GM15510 (cell line): ENCODE data around the gene FAM180A.

Experiments used
- POLR2A ChIP-seq: IDR thresholded peaks from 3 replicates; pipeline ENCODE4 v1.6.1; 2011; ENCODE audit warnings: borderline replicate concordance; ENCODE audit not compliant: insufficient read length; ENCODE audit errors: extremely low read depth

FAM180A gene

GRCh38 chr7:135714534-135715009, 34.0 kb downstream of the FAM180A start:
- TF ChIP-seq POLR2A: no peak

GRCh38 chr7:135713836-135714470, 34.7 kb downstream of the FAM180A start:
- no peak for TF ChIP-seq POLR2A

- no peak for TF ChIP-seq POLR2A
Measured at GRCh38 chr7:135712796-135713195, 35.8 kb downstream of the FAM180A start.

DNA sequence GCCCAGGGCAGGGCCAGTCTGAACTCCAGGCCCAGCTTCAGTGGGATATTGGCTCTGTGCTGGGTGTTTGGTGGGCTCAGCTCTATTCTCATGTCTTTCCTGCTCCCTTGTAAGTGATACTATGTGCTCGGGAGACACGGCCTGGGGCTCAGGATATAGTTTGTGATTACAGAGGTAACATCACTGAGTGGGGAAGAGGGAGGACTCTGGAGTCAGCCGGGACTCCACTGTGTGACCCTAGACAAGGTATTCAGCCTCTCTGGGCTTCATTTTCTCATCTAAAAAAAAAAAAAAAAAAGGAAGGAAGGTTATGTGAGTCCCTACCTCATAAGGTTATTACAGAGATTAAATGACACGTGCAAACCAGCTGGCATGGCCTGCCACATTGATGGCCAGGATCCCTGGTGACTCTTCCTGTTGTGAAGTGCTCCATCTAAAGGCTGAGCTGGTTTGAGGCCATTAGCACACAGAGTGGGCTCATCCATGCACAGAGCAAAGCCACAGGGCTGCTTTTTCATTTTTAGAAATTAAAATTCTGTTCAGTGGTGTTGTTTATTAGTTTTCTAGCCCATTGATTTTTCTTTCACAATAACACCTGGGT, 36.3 kb downstream of the FAM180A start:
- no peak for TF ChIP-seq POLR2A

DNA sequence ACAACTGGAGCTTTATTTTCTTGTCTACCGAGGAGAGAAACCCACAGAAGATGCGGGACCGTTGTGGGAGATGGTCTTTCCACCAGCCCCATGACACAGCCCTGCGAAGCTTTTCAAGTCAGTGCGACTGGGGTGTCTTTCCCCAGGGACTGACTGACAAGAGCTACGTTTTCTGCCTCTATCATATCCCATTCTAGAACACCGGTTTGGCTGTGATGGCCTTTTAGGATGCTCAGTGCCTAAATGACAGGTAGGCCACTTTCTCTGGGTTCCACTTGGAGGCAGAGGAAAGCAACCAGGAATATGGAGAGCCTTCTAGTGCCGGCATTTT, 37.5 kb downstream of the FAM180A start:
- no peak for TF ChIP-seq POLR2A

GRCh38 chr7:135710417-135711138, 38.0 kb downstream of the FAM180A start:
- no peak for TF ChIP-seq POLR2A

DNA sequence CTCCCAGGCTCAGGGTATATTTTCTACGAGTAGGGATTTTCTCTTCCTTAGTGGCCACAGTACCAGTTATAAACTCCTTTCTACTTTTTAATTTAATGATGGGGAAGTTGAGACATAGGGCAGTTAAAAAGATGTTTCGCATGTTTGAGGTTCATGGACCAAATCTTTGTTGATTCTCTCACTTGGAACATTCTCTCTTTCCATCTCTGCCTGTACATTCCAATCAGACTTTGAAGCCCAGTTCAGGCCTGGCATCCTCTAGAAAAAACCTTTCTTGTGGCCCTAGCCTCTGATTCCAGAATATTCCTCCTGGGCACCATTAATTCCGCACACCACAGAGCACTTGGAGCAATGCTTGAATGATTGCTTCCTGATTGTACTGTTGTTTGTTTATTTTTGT, 39.1 kb downstream of the FAM180A start:
- no peak for TF ChIP-seq POLR2A

DNA sequence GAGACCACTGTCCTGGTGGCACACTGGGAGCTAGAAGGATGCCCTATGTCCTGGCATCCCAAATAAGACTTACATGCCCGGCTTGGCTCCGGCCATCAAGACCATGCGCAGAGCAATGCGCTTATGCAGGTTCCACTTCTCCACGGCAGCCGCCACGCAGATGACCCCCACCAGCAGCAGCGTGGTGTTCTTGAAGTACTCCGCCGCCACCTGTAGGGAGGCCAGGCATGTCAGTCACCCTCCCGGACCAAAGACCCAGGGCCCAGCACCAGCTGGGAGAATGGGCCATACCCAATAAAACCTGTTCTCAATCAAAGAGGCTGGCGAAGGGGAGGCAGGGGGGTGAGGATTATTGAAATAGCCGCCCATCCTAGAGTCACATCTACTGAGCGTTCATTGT, 40.6 kb downstream of the FAM180A start:
- TF ChIP-seq POLR2A: no peak

- no peak for TF ChIP-seq POLR2A
Measured at GRCh38 chr7:135707570-135707966, 41.0 kb downstream of the FAM180A start.

DNA sequence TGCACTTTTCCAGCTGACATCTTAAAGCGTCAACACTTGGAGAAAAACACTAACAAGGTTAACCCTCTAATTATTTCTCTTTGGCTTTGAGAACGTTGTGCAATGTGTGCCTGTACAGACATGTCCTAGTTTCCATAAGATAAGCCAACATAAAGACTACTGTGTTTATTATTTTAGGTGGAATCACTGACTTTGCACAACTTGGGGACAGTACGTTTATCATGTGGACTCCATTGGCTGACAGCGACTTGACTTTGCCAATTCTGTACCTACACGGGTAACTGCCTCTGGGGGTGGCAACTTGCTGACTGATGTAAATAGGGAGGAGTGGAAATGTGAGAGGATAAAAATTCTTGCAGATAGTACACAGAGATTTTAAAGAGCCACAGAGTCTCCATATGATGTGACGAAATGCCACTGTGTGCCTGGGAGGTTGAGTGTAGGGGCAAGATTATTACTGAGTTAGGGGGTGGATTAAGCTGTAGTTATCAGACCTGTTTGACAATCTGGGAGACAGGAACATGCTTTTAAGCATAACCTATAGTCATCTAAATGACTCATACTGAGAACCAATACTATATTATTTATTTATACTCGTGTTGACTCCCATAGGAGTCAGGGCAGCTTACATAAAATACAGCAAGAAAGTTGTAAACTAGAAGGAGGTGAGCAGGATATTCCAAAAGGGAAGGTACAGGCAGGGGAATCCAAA, 41.6 kb downstream of the FAM180A start:
- TF ChIP-seq POLR2A: no peak

- TF ChIP-seq POLR2A: no peak
Measured at GRCh38 chr7:135706038-135706742, 42.4 kb downstream of the FAM180A start.

GRCh38 chr7:135704698-135705097, 43.9 kb downstream of the FAM180A start:
- no peak for TF ChIP-seq POLR2A

- TF ChIP-seq POLR2A: no peak
Measured at GRCh38 chr7:135704074-135704473, 44.5 kb downstream of the FAM180A start.

GRCh38 chr7:135697276-135698049, 51.1 kb downstream of the FAM180A start:
- no peak for TF ChIP-seq POLR2A

GRCh38 chr7:135693558-135693957, 55.1 kb downstream of the FAM180A start:
- TF ChIP-seq POLR2A: no peak

DNA sequence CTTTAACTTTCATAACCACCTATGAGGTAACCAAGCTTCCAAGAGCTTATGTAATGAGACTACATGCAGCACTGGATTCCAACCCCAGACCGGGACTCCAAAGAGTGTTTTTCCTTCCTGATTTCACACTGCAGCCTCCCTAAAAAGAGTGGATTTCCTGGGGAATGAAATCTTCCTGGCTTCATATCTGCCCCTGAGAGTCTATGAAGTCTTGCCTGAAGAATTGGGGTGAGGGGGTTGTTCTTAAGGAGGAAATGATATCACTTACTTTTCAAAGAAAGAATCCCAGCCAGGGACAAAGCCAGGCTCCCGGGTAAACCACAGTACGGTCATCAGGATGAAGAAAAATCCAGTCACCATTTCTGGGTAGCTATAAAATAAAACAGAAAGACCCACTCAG, 56.6 kb downstream of the FAM180A start:
- TF ChIP-seq POLR2A: no peak
